Raji (cell line): ENCODE data around the gene HS1BP3.

ENCODE experiments used
- POLR2A ChIP-seq: IDR thresholded peaks from 2 replicates; pipeline ENCODE4 v1.6.1; 2011; ENCODE audit warnings: low read depth, low read length, control low read depth; ENCODE audit not compliant: insufficient read depth

The HS1BP3 gene

GRCh38 chr2:20603791-20604190 lies 47.1 kb downstream of the HS1BP3 start:
- TF ChIP-seq POLR2A: no peak

GRCh38 chr2:20602803-20603202 lies 48.1 kb downstream of the HS1BP3 start:
- TF ChIP-seq POLR2A: no peak

GRCh38 chr2:20600756-20601325 lies 50.1 kb downstream of the HS1BP3 start:
- no peak for TF ChIP-seq POLR2A

GRCh38 chr2:20599861-20600461 lies 50.9 kb downstream of the HS1BP3 start:
- TF ChIP-seq POLR2A: no peak

- TF ChIP-seq POLR2A: no peak
Observed at GRCh38 chr2:20599001-20599600, 51.8 kb downstream of the HS1BP3 start.

- TF ChIP-seq POLR2A: no peak
Observed at GRCh38 chr2:20597860-20598183, 53.1 kb downstream of the HS1BP3 start.

GRCh38 chr2:20596973-20597859 lies 53.7 kb downstream of the HS1BP3 start:
- no peak for TF ChIP-seq POLR2A

- TF ChIP-seq POLR2A: no peak
Observed at GRCh38 chr2:20596193-20596972, 54.5 kb downstream of the HS1BP3 start.

- TF ChIP-seq POLR2A: no peak
Observed at GRCh38 chr2:20595439-20596192, 55.3 kb downstream of the HS1BP3 start.

- TF ChIP-seq POLR2A: no peak
Observed at GRCh38 chr2:20594957-20595356, 55.9 kb downstream of the HS1BP3 start.

GRCh38 chr2:20594048-20594750 lies 56.7 kb downstream of the HS1BP3 start:
- no peak for TF ChIP-seq POLR2A

- TF ChIP-seq POLR2A: no peak
Observed at GRCh38 chr2:20593072-20594034, 57.5 kb downstream of the HS1BP3 start.

- no peak for TF ChIP-seq POLR2A
Observed at GRCh38 chr2:20592106-20593071, 58.5 kb downstream of the HS1BP3 start.
